ENCODE measurements around the gene XRCC2.

- no peak for TF ChIP-seq CTCF (IDR thresholded peaks at IDR 0.05 in 4 of 5, conservative IDR thresholded peaks at IDR 0.05 in 1 of 5)
- TF ChIP-seq POLR2A (IDR thresholded peaks at IDR 0.05) = no peak
These were observed 3.3 kb downstream of the XRCC2 start for GRCh38 chr7:152672626-152673025.
